NCI-H2196 (cell line): ENCODE results near the gene MACROH2A1.

Source experiments
- DNase-seq: peaks from one replicate; lab custom pipeline; 2025; ENCODE audit not compliant: unreplicated experiment; lab: John Stamatoyannopoulos, UW

MACROH2A1 gene

DNA sequence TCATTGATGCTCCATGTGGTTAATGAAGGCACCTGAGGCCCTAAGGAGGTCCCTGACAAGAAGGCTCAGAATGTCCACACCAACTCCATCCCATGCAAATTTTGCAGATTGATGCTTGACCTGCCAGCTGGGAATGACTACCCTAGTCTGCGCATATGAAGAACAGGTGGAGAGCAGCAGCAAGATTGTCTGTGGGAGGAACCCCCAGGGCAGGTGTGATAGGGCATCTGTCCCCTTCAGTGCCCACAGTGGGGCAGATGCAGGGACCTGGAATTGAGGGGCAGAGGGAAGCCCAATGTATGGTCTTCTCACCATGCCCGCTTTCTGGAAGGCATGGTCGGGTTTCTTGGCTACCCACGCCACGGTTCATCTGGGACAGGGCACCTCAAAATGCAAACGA is 79.6 kb downstream of the MACROH2A1 start:
- no peak for DNase-seq

DNA sequence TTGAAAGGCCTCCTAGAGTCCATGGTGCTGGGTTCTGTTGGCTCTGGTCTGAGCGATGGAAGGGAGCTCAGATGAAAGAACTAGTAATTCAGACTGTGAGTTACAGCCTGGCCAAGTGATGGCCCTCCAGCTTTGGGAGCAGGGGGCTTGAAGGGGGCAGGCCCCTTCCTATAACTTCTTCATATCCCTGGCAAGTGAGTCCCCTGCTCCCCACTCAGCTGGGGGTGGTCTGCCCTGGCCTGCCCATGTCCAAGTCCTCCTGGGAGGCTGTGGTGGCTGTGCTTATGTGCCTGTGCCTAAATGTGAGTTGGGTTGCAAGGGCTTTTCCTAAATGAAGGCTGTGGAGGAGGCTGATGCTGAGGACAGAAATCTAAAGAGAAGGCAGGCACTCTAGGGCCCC is 80.1 kb downstream of the MACROH2A1 start:
- DNase-seq: no peak

DNA sequence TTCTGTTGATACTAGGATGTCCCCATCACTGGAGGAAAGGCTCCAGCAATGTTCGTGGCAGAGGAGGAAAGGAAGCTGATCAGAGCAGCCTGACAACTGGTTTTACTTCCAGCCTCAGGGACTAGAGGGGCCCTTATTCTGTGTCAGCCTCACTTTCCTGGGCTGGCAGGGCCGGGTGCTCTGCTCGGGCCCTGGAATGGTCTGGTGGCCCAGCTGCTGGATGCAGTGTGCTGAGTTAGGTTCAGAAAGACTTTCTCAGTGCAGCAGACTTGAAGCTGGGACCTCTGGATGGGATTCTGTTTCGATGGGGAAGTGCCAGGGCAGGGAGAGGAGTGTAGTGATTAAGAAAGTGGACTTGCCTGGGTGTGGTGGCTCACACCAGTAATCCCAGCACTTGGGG is 81.0 kb downstream of the MACROH2A1 start:
- no peak for DNase-seq

DNA sequence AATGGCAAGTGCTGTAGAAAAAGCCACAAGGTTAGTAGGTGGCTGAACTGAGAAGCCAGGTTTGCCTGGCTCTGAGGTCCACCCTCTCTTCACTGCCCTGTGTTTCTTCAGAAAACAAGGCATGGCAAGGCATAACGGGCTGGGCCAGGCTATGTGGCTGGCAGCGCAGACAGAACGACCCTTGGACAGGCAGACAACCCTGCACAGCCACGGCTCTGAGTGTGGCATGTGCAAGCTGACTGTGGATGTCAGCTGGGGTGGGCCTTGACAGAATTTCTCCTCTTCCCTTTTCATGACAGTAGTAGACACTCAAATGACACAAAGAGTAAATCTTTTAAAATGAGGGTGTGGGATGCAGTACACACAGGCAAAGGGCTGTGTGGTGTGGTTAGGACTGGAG is 81.7 kb downstream of the MACROH2A1 start:
- DNase-seq: no peak

DNA sequence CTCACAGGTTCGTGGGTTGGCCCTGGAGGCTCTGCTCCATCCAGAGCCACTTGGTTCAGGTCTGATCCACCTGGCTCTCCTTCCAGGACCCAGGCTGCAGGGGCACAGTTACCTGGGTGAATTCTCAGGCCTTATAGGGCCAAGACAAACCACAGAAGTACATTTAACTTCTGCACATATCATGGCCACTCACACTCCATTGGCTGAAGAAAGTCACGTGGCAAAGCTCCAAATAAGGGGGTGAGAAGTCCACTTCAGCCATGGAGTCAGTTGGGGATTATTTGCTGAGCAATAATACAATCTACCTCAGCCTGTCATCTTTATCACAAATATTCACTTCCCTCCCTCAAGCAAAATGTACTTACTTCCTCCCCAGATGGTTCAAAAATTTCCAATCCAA is 83.6 kb downstream of the MACROH2A1 start:
- no peak for DNase-seq

DNA sequence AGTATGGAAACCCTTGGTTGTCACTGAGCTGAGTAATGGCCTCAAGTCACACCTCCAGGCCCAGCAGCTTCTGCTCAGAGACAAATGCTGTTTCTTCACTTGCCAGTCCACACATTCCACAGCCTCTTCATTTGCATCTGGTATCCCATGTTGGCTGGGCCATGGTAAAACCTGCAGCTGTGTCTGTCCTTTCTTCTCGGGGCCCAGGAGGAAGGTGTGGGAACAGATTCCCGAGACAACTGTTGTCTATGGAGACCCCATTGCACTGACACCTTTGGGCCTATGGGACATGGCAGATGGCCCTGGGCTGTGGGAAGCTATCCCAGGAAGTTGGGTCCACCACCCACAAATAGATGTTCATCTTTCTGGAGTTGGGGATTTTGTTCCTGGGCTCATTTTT is 85.1 kb downstream of the MACROH2A1 start:
- no peak for DNase-seq

DNA sequence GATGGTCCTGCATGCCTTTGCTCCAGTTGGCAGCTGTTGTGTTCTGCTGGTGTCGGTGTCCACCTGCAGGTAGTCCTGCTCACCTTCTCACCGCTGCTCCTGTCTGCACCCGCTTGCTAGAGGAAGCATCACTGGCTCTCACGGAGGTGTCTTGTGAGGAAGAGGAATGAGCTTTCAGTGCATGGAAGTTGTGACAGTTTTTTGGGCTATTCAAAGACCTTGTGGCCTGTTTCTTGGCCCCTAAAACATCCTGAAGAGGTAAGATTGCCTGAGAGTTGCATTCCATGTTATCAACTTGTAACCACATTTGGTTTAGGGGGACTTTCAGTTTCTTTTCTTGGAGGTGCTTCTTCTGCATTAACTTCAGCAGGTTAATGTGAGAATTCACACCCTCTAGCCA is 85.6 kb downstream of the MACROH2A1 start:
- no peak for DNase-seq

DNA sequence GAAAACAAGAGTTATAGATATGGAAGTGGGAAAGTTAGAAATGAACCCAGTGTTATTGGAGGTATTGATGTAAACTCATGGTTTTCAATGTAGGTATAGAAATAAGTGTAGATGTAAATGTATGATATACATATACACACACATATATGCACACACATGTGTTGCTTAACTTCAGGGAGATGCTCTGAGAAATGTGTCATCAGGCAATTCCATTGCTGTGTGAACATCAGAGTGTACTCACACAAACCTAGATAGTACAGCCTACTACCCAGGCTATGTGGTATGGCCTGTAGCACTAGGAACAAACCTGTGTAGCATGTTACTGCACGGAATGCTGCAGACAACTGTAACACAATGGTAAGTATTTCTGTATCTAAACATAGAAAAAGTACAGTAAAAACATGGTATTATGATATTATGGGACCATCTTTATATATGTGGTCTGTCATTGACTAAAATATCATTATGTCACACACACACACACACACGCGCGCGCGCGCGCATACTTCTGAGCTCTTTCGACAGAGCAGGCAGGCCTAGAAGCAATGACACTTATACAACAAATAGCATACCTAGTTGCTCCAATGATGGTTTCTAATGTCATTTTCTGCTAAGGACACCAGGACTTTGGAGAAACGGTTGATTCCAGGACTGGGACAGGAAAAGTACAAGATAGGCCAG is 86.6 kb downstream of the MACROH2A1 start:
- DNase-seq: no peak

DNA sequence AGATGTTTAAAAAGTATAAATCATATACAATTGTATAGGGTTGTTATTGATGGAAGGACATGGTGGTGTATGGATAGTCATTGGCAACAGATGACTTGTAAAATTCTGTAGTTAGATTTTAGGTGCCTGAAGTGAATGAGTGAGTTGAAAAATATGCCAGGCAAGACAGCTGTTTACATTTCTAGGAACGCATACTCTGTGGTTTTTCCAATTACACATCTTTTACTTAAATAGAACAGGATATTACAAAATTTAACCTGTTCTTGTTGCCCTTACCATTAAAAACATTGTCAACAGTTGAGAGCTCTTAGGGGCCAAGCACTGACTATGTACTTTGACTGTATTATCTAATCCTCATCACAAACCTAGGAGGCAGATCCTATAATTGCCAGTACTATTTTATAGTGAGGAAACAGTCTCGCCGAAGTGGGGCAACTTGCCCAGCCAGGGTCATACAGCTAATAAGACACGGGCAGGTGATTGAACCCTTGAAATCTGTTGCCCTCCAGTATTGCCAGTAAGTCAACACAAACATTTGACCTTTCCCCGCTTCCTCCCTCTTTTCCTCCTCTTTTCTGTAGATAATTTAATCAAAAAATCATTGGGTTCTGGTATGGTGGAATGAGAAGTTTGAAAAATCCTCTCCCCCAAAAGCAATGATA is 88.6 kb downstream of the MACROH2A1 start:
- no peak for DNase-seq

DNA sequence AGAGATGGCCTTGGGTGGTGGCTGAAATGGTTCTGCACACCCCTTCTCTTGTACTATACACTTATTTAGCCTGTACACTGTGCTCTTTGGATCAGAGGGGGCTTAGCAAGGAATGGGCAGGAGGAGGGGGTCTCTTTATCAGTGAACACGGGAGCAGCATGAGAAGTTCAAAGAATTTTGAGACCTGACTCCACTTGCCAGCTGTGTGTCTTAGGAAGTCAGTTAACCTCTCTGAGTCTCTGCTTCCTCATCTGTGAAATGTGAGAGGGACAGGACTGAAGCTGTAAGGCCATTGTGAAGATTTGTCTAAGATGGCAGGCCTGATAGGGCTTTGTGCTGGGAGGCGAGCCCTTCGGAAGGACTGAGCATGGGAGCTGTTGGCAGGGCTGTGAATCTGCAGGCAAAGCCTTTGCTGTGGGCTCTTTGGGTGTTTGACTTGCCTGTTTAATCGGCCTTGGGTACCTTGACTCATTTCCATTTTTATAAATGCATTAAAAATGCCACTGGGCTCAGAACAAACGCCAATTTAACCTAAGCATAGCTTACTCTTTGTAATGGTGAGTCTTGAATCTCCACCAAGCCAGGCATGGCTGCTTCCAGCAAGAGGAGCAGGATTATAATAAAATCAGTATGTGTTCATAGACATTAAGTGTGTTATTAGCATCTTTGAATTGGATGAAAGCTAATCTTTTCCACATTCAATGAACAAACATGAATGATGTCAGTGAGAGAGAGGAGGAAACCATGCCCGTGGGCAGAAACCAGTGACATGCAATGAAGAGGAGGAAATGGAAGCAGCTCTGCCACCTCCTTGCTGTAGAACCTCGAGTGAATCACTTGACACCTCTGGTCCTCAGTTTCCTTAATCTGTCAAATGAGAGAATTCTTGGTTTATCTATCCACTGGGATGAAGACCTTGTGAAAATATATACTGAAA is 89.4 kb downstream of the MACROH2A1 start:
- DNase-seq: peak; percentile 6

DNA sequence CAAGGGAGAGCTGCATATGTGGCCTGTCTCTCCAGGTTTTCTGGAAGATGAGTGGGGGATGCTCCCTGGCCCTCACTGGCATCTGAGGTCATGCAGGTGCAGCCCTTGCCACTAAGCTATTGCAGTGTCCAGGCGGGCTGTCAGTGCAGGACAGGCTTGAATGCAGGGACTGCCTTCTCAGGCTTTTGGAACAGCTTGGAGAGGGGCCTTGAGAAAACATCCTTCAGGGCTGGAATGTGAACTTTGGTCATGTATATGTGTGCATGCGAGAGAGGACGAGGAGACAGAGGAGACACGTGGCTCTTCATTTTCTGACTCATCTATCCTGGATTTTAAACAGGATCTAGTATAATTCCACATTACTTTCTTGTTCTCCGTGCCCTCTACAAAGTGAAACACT is 90.3 kb downstream of the MACROH2A1 start:
- no peak for DNase-seq

DNA sequence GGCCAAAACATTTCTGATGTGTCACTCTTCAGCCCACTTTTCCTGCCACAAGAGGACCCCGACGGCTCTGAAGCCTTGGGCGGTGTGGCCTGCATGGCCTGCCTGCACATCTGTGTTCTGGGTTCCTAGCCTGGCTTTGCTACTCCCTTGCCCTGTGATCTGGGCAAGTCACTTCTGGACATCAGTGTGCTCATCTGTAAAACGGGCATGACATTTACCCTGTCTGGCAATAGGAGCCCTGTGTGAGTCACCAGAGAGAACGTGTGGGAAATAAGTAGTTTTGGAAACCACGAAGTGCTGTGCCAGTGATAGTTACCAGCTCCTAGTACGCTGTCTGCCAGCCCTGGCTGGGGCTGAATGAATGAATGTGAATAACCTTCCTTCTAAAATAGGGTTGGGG is 90.8 kb downstream of the MACROH2A1 start:
- no peak for DNase-seq

DNA sequence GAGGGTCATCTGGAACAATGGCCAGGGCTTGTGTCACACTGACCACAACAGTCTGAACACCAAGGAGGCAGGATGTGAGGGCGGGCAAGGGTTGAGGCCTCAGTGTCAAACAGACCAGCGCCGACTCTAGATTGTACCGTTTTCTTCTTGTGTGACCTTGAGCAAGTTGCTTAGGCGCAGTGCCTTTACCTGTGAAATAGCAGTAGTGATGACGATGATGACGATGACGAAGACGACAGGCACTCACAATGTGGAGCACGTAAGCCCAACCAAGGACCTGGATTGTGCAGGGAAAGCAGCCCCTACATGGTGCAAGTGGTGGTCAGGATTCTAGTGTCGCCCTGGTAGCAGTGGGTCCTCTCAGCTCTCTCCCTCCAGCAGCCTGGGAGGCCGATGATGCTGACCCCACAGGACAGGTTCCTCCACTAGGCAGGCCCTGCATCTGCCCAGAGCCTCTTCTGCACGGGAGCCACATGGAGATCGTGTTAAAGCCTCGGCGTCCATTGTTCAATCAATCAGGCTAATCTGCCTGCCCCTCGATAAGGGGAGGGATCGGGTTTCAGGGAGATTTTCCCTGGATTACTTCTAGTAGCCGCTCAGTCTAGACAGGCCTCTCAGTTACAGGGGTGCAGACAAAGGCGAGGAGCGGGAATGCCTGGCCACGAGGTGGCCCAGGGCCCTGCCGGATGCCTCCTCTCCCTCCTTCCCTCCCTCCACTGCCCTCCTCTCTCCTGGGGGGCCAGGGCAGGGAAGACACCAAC is 91.7 kb downstream of the MACROH2A1 start:
- no peak for DNase-seq

DNA sequence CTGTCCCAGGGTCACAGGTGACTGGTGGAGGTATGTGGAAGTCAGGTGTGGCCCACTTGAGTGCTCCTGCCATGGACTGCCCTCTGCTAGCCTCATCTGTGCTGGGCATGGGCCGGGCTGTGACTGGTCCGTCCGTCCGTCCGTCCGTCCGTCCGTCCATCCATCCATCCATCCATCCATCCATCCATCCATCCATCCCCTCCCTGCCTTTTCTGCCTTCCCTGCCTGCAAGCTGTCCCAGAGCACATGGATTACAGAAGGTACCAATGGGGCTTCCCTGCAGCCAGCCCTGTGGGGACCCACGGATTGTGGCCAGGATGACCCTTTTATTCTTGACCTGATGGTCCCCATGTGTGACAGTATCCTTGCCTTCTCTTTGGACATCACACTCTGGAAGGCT is 92.5 kb downstream of the MACROH2A1 start:
- no peak for DNase-seq

DNA sequence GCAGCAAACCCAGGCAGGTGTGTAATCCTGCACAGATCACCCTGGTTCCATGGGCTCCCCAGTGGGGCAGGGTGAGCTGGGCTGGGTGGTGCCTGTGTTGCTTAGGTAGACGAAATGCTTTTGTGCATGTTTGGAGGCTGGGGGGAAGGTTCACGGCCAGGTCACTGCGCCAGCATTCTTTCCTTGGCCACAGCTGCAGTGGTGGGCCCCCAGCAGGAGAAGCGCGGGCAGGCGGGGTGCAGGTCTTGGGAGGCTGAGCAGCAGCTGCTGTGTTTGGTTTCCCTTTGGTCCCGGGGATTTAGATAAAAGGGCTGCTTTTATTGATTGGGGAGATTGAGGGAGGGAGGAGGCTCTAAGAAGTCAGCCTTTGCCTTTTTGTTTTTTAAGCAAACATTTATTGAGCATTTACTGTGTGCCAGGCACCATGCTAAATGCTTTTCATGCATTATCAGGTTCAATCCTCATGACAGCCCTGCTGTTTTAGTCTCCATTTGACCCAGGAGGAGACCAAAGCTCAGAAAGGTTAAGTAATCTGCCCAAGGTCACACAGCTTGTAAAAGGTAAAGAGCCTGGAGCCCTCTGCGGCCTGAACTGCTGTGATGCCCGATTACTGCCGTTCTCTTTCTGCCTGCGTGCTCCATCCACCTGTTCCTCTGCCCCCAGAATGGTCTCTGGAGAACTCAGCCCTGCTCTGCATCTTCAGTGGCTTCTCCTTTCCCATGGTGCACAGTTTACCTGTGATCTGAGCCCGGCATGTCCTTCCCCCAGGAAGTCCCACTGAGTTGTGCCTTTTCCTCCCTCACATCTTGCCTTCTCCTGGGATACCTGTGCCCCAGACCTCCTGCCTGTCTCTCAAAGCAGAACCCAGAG is 94.4 kb downstream of the MACROH2A1 start:
- DNase-seq: no peak

DNA sequence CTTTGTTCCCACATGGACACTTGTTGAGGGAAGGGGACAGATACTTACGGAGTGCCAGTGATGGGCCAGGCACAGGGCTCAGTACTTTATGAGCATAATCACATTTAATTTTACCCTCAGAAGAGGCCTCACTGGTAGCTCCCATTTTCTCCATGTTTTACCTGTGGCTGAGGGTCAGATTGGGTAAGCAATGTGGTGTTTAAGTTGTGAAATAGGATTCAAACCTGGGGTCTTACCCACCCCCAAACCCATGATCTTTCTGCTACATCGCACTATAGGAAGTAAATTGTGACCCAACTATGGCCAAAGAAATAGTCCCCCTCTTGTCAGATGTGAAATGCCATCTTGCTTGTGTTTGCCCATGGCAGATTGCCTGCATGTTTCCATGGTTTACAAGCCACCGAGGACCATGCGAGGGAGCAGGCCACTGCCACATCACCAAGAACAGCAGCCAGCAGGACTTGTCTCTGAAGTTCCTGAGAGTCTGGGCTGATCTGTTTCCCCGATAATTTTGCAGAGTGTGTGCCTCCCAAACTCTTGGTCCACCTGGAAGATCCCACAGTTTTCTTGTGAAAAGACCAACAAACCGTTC is 95.4 kb downstream of the MACROH2A1 start:
- DNase-seq: no peak

DNA sequence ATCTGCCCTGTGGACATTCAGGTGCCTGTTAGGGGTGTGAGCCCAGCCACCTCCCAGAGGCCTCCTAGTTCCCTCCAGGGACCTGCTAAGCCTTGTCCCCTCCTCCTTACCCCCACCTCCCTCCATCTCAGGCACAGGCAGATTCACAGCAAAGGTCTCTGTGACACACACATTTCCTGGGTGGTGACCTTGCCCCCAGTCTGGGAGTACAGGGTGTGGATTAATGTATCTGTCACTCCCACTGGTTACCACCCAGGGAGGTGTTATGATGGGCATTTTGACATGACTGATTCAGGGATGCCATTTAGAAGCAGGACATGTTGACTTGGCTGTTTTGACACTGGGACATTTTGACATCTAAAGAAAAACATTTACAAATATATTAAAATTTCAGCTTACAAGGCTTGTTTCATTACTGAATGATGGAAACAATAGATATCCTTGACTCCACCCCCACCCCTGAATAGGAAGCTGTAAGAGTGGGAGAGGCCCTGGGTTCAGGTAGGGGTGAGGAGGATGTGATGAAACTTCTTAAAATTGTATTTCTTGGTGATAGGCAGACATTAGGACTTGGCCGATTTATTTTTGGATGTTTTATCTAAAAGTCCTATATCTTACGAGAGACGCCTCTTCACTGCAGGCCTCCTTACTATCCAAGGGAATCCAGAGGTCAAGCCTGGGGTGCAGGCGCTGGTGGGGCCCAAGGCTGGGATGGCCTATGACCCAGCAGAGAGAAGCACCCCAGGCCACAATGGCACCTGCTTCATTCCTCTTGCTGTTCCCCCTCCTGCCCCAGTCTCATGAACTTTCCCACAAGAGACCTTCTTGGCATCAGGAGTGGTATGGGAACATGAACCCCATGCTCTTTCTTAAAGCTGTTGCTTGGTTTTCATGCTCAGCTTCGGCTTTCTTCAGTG is 101.9 kb downstream of the MACROH2A1 start:
- DNase-seq: no peak

DNA sequence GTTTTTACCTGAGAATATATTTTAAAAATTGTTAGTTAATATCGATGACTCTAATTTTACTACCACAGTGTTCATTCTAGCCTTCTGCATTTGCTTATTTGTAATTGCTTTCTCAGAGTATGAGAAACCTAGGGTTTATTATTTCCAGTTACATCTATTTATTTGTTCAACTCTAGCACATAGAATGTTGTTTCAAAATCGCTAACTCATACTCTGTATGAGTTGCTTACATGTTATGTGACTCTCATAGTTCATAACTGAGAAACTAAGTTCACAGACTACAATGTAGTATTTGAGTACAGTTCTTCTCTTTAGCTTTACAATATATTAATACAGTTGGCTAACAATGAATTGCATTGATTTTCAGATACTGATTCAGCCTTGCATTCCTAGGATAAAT is 103.2 kb downstream of the MACROH2A1 start:
- DNase-seq: no peak

DNA sequence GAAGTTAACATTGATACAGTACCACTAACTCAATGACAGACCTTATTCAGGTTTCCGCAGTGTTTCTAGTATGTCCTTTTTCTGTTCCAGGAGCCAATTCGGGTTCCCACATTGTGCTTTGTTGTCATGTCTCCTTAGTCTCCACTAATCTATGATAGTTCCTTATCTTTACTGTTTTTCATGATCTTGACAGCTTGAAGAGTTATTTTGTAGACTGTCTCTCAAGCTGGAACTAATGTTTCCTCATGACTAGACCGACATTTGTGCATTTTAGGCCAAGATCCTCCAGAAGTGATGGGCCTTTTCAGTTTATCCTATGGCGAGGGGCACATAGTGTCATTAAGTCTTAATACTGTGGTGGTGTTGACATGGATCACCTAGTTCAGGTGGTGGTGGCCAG is 104.2 kb downstream of the MACROH2A1 start:
- no peak for DNase-seq
